Neural cell (in vitro differentiated cells): ENCODE results near the gene TSR3. TPM values are rescaled to one million over a fixed set of nuclear protein-coding genes. Genes with fewer than 3 reads are reported as not detected.

Source experiments
- H2AFZ ChIP-seq: fragments of 200-600, 300-800 bp; sonication (generic), shearing (Covaris generic); 2 replicates; pipeline ENCODE4 v1.6.0; 2014; ENCODE audit warnings: low read depth, mild to moderate bottlenecking, antibody characterized with exemption, low read length, moderate library complexity
- H3F3A ChIP-seq: fragments of 200-600 bp; shearing (Covaris generic); 2 replicates; pipeline ENCODE4 v1.6.1; 2016; ENCODE audit warnings: mild to moderate bottlenecking, moderate library complexity, mixed read lengths, antibody characterized with exemption, low read length; ENCODE audit not compliant: insufficient read depth, poor library complexity, severe bottlenecking
- H3K27ac ChIP-seq: fragments of 200-600, 300-800 bp; sonication (generic), shearing (Covaris generic); 2 replicates; pipeline ENCODE4 v1.5.1; 2014; ENCODE audit warnings: mild to moderate bottlenecking, low read length, moderate library complexity
- H3K27me3 ChIP-seq: fragments of 300-800, 200-600 bp; sonication (generic), shearing (Covaris generic); 2 replicates; pipeline ENCODE4 v1.6.0; 2014; ENCODE audit warnings: mild to moderate bottlenecking, low read depth, low read length, moderate library complexity; ENCODE audit not compliant: insufficient read depth
- H3K36me3 ChIP-seq: fragments of 300-800, 200-600 bp; sonication (generic), shearing (Covaris generic); 2 replicates; pipeline ENCODE4 v1.5.1; 2014; ENCODE audit warnings: mild to moderate bottlenecking, antibody characterized with exemption, low read length, moderate library complexity; ENCODE audit not compliant: insufficient read depth
- H3K4me2 ChIP-seq: fragments of 300-800, 200-600 bp; sonication (generic), shearing (Covaris generic); 2 replicates; pipeline ENCODE4 v1.6.0; 2014; ENCODE audit warnings: mild to moderate bottlenecking, low read length
- H3K4me3 ChIP-seq: fragments of 300-800, 200-600 bp; sonication (generic), shearing (Covaris generic); 2 replicates; pipeline ENCODE4 v1.5.1; 2014; ENCODE audit warnings: mild to moderate bottlenecking, low read length, moderate library complexity
- H3K79me2 ChIP-seq: fragments of 200-600 bp; shearing (Covaris generic); replicated peaks from 2 replicates; pipeline ENCODE4 v1.6.0; 2014; ENCODE audit warnings: mild to moderate bottlenecking, low read length, moderate library complexity; ENCODE audit not compliant: insufficient read depth
- H3K9ac ChIP-seq: fragments of 300-800, 200-600 bp; sonication (generic), shearing (Covaris generic); 2 replicates; pipeline ENCODE4 v1.6.1; 2016; ENCODE audit warnings: mild to moderate bottlenecking, low read length, mixed read lengths
- H3K9me2 ChIP-seq: fragments of 200-600 bp; shearing (Covaris generic); 2 replicates; pipeline ENCODE4 v1.6.1; 2016; ENCODE audit warnings: mild to moderate bottlenecking, low read length, mixed read lengths; ENCODE audit not compliant: insufficient read depth
- H3K9me3 ChIP-seq: fragments of 200-600, 300-800 bp; sonication (generic), shearing (Covaris generic); 2 replicates; pipeline ENCODE4 v1.6.1; 2016; ENCODE audit warnings: mild to moderate bottlenecking, mixed run types, low read length, moderate library complexity, mixed read lengths
- H4K20me1 ChIP-seq: fragments of 200-600 bp; shearing (Covaris generic); 2 replicates; pipeline ENCODE4 v1.6.1; 2016; ENCODE audit warnings: mild to moderate bottlenecking, mixed run types; ENCODE audit not compliant: insufficient read depth
- EP300 ChIP-seq: fragments of 450-650 bp; conservative IDR thresholded peaks from 2 replicates; pipeline ENCODE4 v1.6.1; 2014; ENCODE audit warnings: antibody characterized with exemption, mild to moderate bottlenecking, moderate library complexity; ENCODE audit not compliant: poor library complexity, severe bottlenecking
- EZH2 ChIP-seq: fragments of 200-600, 300-800 bp; shearing (Covaris generic), sonication (generic); IDR thresholded peaks from 2 replicates; pipeline ENCODE4 v1.6.1; 2014; ENCODE audit warnings: antibody characterized with exemption, low read length, borderline replicate concordance, mild to moderate bottlenecking; ENCODE audit not compliant: insufficient read depth, poor library complexity, severe bottlenecking
- MXI1 ChIP-seq: fragments of 450-650 bp; conservative IDR thresholded peaks from 2 replicates; pipeline ENCODE4 v1.6.1; 2014; ENCODE audit warnings: antibody characterized with exemption, mild to moderate bottlenecking; ENCODE audit not compliant: poor library complexity, severe bottlenecking
- POLR2AphosphoS5 ChIP-seq: IDR thresholded peaks from 2 replicates; pipeline ENCODE4 v1.6.1; 2012
- RAD21 ChIP-seq: fragments of 450-650 bp; conservative IDR thresholded peaks from 2 replicates; pipeline ENCODE4 v1.6.1; 2014; ENCODE audit warnings: antibody characterized with exemption, mild to moderate bottlenecking, moderate library complexity
- SMC3 ChIP-seq: fragments of 450-650 bp; conservative IDR thresholded peaks from 2 replicates; pipeline ENCODE4 v1.6.1; 2014; ENCODE audit warnings: antibody characterized with exemption, mild to moderate bottlenecking, moderate library complexity; ENCODE audit not compliant: poor library complexity
- TAF1 ChIP-seq: IDR thresholded peaks from 2 replicates; pipeline ENCODE4 v1.6.1; 2012; ENCODE audit warnings: low read depth
- polyA plus RNA-seq: library from polyadenylated mRNA; depleted of rRNA; stranded (reverse); fragments of >200 nt; gene quantifications from 2 replicates; pipeline ENCODE4 v1.2.3, GENCODE V29; 2014
- TF ChIP-seq, protein P1 (sequence below): IDR thresholded peaks from 2 replicates; pipeline ENCODE4 v1.6.1; 2012; ENCODE audit warnings: borderline replicate concordance
- TF ChIP-seq, protein P2 (sequence below): fragments of 450-650 bp; IDR thresholded peaks from 2 replicates; pipeline ENCODE4 v1.5.1; 2014; ENCODE audit warnings: antibody characterized with exemption, mild to moderate bottlenecking, moderate library complexity; ENCODE audit not compliant: poor library complexity, severe bottlenecking

TSR3 gene
- polyA plus RNA-seq, 1 donor from 2014 or later: 102 TPM

GRCh38 chr16:1363501-1364041 lies 11.9 kb upstream of the TSR3 start:
- TF ChIP-seq, protein P1, sequence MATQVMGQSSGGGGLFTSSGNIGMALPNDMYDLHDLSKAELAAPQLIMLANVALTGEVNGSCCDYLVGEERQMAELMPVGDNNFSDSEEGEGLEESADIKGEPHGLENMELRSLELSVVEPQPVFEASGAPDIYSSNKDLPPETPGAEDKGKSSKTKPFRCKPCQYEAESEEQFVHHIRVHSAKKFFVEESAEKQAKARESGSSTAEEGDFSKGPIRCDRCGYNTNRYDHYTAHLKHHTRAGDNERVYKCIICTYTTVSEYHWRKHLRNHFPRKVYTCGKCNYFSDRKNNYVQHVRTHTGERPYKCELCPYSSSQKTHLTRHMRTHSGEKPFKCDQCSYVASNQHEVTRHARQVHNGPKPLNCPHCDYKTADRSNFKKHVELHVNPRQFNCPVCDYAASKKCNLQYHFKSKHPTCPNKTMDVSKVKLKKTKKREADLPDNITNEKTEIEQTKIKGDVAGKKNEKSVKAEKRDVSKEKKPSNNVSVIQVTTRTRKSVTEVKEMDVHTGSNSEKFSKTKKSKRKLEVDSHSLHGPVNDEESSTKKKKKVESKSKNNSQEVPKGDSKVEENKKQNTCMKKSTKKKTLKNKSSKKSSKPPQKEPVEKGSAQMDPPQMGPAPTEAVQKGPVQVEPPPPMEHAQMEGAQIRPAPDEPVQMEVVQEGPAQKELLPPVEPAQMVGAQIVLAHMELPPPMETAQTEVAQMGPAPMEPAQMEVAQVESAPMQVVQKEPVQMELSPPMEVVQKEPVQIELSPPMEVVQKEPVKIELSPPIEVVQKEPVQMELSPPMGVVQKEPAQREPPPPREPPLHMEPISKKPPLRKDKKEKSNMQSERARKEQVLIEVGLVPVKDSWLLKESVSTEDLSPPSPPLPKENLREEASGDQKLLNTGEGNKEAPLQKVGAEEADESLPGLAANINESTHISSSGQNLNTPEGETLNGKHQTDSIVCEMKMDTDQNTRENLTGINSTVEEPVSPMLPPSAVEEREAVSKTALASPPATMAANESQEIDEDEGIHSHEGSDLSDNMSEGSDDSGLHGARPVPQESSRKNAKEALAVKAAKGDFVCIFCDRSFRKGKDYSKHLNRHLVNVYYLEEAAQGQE: no peak
- TF ChIP-seq, protein P2, sequence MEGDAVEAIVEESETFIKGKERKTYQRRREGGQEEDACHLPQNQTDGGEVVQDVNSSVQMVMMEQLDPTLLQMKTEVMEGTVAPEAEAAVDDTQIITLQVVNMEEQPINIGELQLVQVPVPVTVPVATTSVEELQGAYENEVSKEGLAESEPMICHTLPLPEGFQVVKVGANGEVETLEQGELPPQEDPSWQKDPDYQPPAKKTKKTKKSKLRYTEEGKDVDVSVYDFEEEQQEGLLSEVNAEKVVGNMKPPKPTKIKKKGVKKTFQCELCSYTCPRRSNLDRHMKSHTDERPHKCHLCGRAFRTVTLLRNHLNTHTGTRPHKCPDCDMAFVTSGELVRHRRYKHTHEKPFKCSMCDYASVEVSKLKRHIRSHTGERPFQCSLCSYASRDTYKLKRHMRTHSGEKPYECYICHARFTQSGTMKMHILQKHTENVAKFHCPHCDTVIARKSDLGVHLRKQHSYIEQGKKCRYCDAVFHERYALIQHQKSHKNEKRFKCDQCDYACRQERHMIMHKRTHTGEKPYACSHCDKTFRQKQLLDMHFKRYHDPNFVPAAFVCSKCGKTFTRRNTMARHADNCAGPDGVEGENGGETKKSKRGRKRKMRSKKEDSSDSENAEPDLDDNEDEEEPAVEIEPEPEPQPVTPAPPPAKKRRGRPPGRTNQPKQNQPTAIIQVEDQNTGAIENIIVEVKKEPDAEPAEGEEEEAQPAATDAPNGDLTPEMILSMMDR: peak; percentile 49
- TF ChIP-seq MXI1 (no peak), EP300 (no peak), EZH2 (no peak)
- H3K27ac ChIP-seq: no peak overlapping the region
- no peaks in the 10 kb centered on the region for H3K27me3 ChIP-seq
- H3K9ac ChIP-seq: no peak overlapping the region
- H3K79me2 ChIP-seq: no peaks in the 10 kb centered on the region
- H3K36me3 ChIP-seq: no peaks in the 10 kb centered on the region
- no peak overlapping the region for H3K4me3 ChIP-seq
- no peaks in the 10 kb centered on the region for H3K9me3 ChIP-seq
- no peaks in the 10 kb centered on the region for H4K20me1 ChIP-seq
- H3K9me2 ChIP-seq: no peaks in the 10 kb centered on the region
- no peak overlapping the region for H2AFZ ChIP-seq
- H3K4me2 ChIP-seq: no peak overlapping the region
- H3F3A ChIP-seq: no peaks in the 10 kb centered on the region

GRCh38 chr16:1362807-1363206 lies 11.1 kb upstream of the TSR3 start:
- H3K4me3 ChIP-seq: no peak overlapping the region
- no peaks in the 10 kb centered on the region for H3K9me3 ChIP-seq
- no peaks in the 10 kb centered on the region for H3K36me3 ChIP-seq
- no peaks in the 10 kb centered on the region for H4K20me1 ChIP-seq
- H3K27ac ChIP-seq: no peak overlapping the region
- no peaks in the 10 kb centered on the region for H3K27me3 ChIP-seq
- no peak overlapping the region for H3K9ac ChIP-seq
- no peaks in the 10 kb centered on the region for H3F3A ChIP-seq
- TF ChIP-seq, protein P1: no peak
- TF ChIP-seq TAF1 (no peak), POLR2AphosphoS5 (no peak), EP300 (no peak), RAD21 (no peak), MXI1 (no peak), EZH2 (no peak), SMC3 (no peak)
- TF ChIP-seq, protein P2: no peak
- H2AFZ ChIP-seq: no peak overlapping the region
- no peaks in the 10 kb centered on the region for H3K9me2 ChIP-seq
- no peak overlapping the region for H3K4me2 ChIP-seq
- no peaks in the 10 kb centered on the region for H3K79me2 ChIP-seq
